Neural progenitor cell (in vitro differentiated cells): ENCODE measurements around the gene SRP14. TPM values are rescaled to one million over a fixed set of nuclear protein-coding genes. Genes with fewer than 3 reads are reported as not detected.

ENCODE experiments used
- DNase-seq: peaks from one replicate; pipeline ENCODE4 v3.0.0-alpha.2; 2016; ENCODE audit warnings: low spot score
- H2AFZ ChIP-seq: fragments of 200-600 bp; sonication (generic); replicated peaks from 2 replicates; pipeline ENCODE4 v1.6.1; 2016; ENCODE audit warnings: antibody characterized with exemption
- H3F3A ChIP-seq: fragments of 200-600 bp; sonication (generic); 2 replicates; pipeline ENCODE4 v1.6.1; 2016; ENCODE audit warnings: antibody characterized with exemption, low read depth
- H3K27ac ChIP-seq: fragments of 200-600 bp; sonication (generic); 2 replicates; pipeline ENCODE4 v1.5.1; 2016; ENCODE audit warnings: mild to moderate bottlenecking
- H3K27me3 ChIP-seq: fragments of 200-600 bp; sonication (generic); 2 replicates; pipeline ENCODE4 v1.6.1; 2016; ENCODE audit warnings: mild to moderate bottlenecking, moderate library complexity
- H3K36me3 ChIP-seq: fragments of 200-600 bp; sonication (generic); 2 replicates; pipeline ENCODE4 v1.5.1; 2016
- H3K4me1 ChIP-seq: fragments of 200-600 bp; sonication (generic); 2 replicates; pipeline ENCODE4 v1.6.1; 2016; ENCODE audit warnings: mixed run types
- H3K4me2 ChIP-seq: fragments of 200-600 bp; sonication (generic); 2 replicates; pipeline ENCODE4 v1.6.1; 2016
- H3K4me3 ChIP-seq: fragments of 200-600 bp; sonication (generic); 2 replicates; pipeline ENCODE4 v1.5.1; 2016
- H3K79me2 ChIP-seq: fragments of 200-600 bp; sonication (generic); 2 replicates; pipeline ENCODE4 v1.6.1; 2016; ENCODE audit warnings: low read depth
- H3K9ac ChIP-seq: fragments of 200-600 bp; sonication (generic); 2 replicates; pipeline ENCODE4 v1.6.1; 2016
- H3K9me3 ChIP-seq: fragments of 200-600 bp; sonication (generic); 2 replicates; pipeline ENCODE4 v1.5.1; 2016; ENCODE audit warnings: low read depth
- H4K20me1 ChIP-seq: fragments of 200-600 bp; sonication (generic); 2 replicates; pipeline ENCODE4 v1.6.1; 2016; ENCODE audit warnings: low read depth
- H3K27ac Mint-ChIP-seq: 3 replicates; pipeline ENCODE4 v1.8.0; 2021; ENCODE audit warnings: mixed read lengths
- H3K27me3 Mint-ChIP-seq: 2 replicates; pipeline ENCODE4 v1.8.0; 2022; ENCODE audit warnings: low read depth, mild to moderate bottlenecking, inconsistent platforms, moderate library complexity, mixed read lengths; ENCODE audit not compliant: insufficient read depth
- H3K36me3 Mint-ChIP-seq: 3 replicates; pipeline ENCODE4 v1.8.0; 2021; ENCODE audit warnings: mixed read lengths
- H3K4me1 Mint-ChIP-seq: 3 replicates; pipeline ENCODE4 v1.8.0; 2021; ENCODE audit warnings: mixed read lengths
- H3K4me3 Mint-ChIP-seq: 3 replicates; pipeline ENCODE4 v1.8.0; 2021; ENCODE audit warnings: mild to moderate bottlenecking, moderate library complexity, mixed read lengths
- H3K9me3 Mint-ChIP-seq: 3 replicates; pipeline ENCODE4 v1.8.0; 2020; ENCODE audit warnings: mixed read lengths
- EZH2 ChIP-seq: fragments of 200-600 bp; sonication (generic); IDR thresholded peaks from 2 replicates; pipeline ENCODE4 v1.6.1; 2017; ENCODE audit warnings: antibody characterized with exemption, mild to moderate bottlenecking, moderate library complexity
- EZH2phosphoT487 ChIP-seq: fragments of 200-600 bp; sonication (generic); IDR thresholded peaks from 2 replicates; pipeline ENCODE4 v1.6.1; 2017; ENCODE audit warnings: antibody characterized with exemption
- total RNA-seq: library from RNA; depleted of rRNA; stranded (reverse); fragments of >200 nt; gene quantifications from 2 replicates; pipeline ENCODE4 v1.2.3, GENCODE V29; 2015; ENCODE audit warnings: low replicate concordance
- TF ChIP-seq, protein P1 (sequence below): fragments of 200-600 bp; sonication (generic); IDR thresholded peaks from 2 replicates; pipeline ENCODE4 v1.5.1; 2017; ENCODE audit warnings: antibody characterized with exemption, mild to moderate bottlenecking

SRP14 gene
- total RNA-seq, 1 donor from 2014 or later = 461 TPM

DNA sequence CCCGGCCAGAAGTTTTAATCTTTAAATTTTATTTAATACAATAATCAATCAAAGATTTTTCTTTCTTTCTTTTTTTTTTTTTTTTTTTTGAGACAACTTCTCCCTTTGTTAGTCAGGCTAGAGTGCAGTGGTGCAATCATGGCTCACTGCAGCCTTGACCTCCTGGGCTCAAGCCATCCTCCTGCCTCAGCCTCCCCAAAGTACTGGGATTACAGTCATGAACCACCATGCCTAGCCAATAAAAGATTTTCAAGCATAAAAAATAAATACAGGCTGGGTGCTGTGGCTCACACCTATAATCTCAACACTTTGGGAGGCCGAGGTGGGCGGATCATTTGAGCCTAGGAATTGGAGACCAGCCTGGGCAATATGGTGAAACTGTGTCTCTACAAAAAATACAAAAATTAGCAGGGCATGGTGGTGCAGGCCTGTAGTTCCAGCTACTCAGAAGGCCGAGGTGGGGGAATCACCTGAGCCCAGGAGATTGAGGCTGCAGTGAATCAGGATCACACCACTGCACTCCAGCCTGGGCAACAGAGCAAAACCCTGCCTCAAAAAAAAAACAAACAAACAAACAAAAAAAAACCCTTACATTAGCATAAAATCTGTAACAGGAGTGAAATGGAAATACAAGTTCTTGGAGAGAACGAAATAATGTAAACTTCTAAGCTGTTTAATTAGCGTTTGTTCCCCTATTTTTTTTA is 29.1 kb upstream of the SRP14 start:
- no peaks in the 10 kb centered on the region for H3K27me3 ChIP-seq
- H3K27me3 Mint-ChIP-seq = peaks cover 9% of the 10 kb centered on the region
- H3K27ac Mint-ChIP-seq = no peak overlapping the region
- H3K4me3 Mint-ChIP-seq = no peak overlapping the region
- no peaks in the 10 kb centered on the region for H3K36me3 Mint-ChIP-seq
- H3K9ac ChIP-seq = no peak overlapping the region
- H3K4me2 ChIP-seq = peak overlapping the region; percentile 66
- no peaks in the 10 kb centered on the region for H3K36me3 ChIP-seq
- no peak overlapping the region for H3K27ac ChIP-seq
- H2AFZ ChIP-seq = no peak overlapping the region
- peaks cover 30% of the 10 kb centered on the region for H3K4me1 Mint-ChIP-seq
- no peak for DNase-seq
- H3F3A ChIP-seq = peaks cover 21% of the 10 kb centered on the region
- no peaks in the 10 kb centered on the region for H3K9me3 ChIP-seq
- peaks cover 32% of the 10 kb centered on the region for H3K4me1 ChIP-seq
- TF ChIP-seq EZH2phosphoT487 (no peak), EZH2 (no peak)
- TF ChIP-seq, protein P1, sequence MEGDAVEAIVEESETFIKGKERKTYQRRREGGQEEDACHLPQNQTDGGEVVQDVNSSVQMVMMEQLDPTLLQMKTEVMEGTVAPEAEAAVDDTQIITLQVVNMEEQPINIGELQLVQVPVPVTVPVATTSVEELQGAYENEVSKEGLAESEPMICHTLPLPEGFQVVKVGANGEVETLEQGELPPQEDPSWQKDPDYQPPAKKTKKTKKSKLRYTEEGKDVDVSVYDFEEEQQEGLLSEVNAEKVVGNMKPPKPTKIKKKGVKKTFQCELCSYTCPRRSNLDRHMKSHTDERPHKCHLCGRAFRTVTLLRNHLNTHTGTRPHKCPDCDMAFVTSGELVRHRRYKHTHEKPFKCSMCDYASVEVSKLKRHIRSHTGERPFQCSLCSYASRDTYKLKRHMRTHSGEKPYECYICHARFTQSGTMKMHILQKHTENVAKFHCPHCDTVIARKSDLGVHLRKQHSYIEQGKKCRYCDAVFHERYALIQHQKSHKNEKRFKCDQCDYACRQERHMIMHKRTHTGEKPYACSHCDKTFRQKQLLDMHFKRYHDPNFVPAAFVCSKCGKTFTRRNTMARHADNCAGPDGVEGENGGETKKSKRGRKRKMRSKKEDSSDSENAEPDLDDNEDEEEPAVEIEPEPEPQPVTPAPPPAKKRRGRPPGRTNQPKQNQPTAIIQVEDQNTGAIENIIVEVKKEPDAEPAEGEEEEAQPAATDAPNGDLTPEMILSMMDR = no peak
- no peaks in the 10 kb centered on the region for H3K9me3 Mint-ChIP-seq
- no peak overlapping the region for H3K4me3 ChIP-seq
- peaks cover 8% of the 10 kb centered on the region for H4K20me1 ChIP-seq
- no peaks in the 10 kb centered on the region for H3K79me2 ChIP-seq

DNA sequence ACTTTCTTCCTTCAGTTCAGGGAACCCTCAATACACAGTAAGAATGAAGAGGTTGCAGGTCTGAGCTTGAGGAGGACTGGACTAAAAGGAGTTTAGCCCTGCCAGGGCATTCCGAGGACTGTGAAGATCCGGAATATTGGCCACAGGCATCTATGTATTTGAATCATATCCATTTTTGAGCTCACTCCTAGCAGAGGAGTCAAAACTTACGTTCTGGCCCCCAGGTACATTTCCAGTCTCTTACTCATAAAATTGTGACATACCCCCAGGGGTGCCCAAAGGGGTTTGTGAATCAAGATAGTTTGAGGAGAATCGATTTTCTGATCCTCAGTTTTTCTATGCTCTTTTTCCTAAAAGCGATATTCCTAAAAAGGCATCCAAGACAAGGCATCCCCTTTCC is 27.6 kb upstream of the SRP14 start:
- Histone ChIP-seq H3K27ac (no peak overlapping the region), H3K27me3 (no peaks in the 10 kb centered on the region), H3K79me2 (no peaks in the 10 kb centered on the region), H3K9ac (no peak overlapping the region), H3F3A (peaks cover 21% of the 10 kb centered on the region), H3K4me3 (no peak overlapping the region), H2AFZ (no peak overlapping the region), H4K20me1 (peaks cover 8% of the 10 kb centered on the region), H3K4me1 (peaks cover 36% of the 10 kb centered on the region), H3K9me3 (no peaks in the 10 kb centered on the region), H3K4me2 (no peak overlapping the region), H3K36me3 (no peaks in the 10 kb centered on the region)
- DNase-seq = no peak
- Mint-ChIP-seq H3K27ac (peak overlapping the region; percentile 78), H3K4me1 (peaks cover 30% of the 10 kb centered on the region), H3K36me3 (no peaks in the 10 kb centered on the region), H3K27me3 (peaks cover 10% of the 10 kb centered on the region), H3K9me3 (no peaks in the 10 kb centered on the region), H3K4me3 (no peak overlapping the region)
- TF ChIP-seq EZH2phosphoT487 (no peak), EZH2 (no peak)
- TF ChIP-seq, protein P1 = no peak

DNA sequence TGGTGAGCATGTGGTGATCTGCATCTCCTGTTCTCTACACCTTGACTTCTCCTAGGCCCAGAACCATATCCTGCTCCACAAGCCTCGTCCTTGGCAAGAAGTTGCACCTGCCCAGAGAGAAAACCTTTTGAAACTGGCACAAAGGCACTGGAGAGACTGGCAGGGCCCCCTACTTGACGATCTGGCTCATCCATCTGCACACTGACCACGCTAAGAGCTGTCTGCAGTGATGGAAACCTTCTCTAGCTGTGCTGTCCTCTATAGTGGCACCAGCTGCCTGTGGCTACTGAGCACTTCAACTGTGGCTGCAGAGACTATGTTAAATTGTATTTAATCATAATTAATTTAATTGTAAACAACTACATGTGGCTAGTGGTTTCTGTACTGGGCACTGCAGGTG is 26.2 kb upstream of the SRP14 start:
- H3K9ac ChIP-seq = no peak overlapping the region
- H3F3A ChIP-seq = peaks cover 20% of the 10 kb centered on the region
- H3K27me3 Mint-ChIP-seq = peaks cover 10% of the 10 kb centered on the region
- H3K4me3 Mint-ChIP-seq = no peak overlapping the region
- no peak for DNase-seq
- no peaks in the 10 kb centered on the region for H3K79me2 ChIP-seq
- H3K9me3 Mint-ChIP-seq = no peaks in the 10 kb centered on the region
- no peaks in the 10 kb centered on the region for H3K27me3 ChIP-seq
- H3K27ac ChIP-seq = no peak overlapping the region
- H3K9me3 ChIP-seq = no peaks in the 10 kb centered on the region
- no peak overlapping the region for H3K4me2 ChIP-seq
- H3K36me3 ChIP-seq = no peaks in the 10 kb centered on the region
- H3K4me1 ChIP-seq = peaks cover 34% of the 10 kb centered on the region
- H3K27ac Mint-ChIP-seq = no peak overlapping the region
- H3K4me3 ChIP-seq = no peak overlapping the region
- TF ChIP-seq EZH2 (no peak), EZH2phosphoT487 (no peak)
- TF ChIP-seq, protein P1 = no peak
- H3K36me3 Mint-ChIP-seq = no peaks in the 10 kb centered on the region
- H2AFZ ChIP-seq = no peak overlapping the region
- H3K4me1 Mint-ChIP-seq = peaks cover 30% of the 10 kb centered on the region
- peaks cover 8% of the 10 kb centered on the region for H4K20me1 ChIP-seq
